Ectodermal cell (in vitro differentiated cells): ENCODE measurements around the gene GALNT17.

Source experiments
- H3K27ac ChIP-seq: 2 replicates; pipeline ENCODE4 v1.7.0; 2013; ENCODE audit warnings: mild to moderate bottlenecking, low read depth, low read length; ENCODE audit not compliant: insufficient read depth, poor library complexity, severe bottlenecking
- H3K27me3 ChIP-seq: 2 replicates; pipeline ENCODE4 v1.7.0; 2013; ENCODE audit warnings: mild to moderate bottlenecking, low read length; ENCODE audit not compliant: insufficient read depth, control insufficient read depth, poor library complexity, severe bottlenecking
- H3K36me3 ChIP-seq: one replicate; pipeline ENCODE4 v1.7.0; 2013; ENCODE audit warnings: low read length; ENCODE audit not compliant: control insufficient read depth, insufficient read depth
- H3K4me1 ChIP-seq: one replicate; pipeline ENCODE4 v1.7.0; 2013; ENCODE audit warnings: low read length; ENCODE audit not compliant: control insufficient read depth, insufficient read depth
- H3K4me3 ChIP-seq: 2 replicates; pipeline ENCODE4 v1.7.0; 2013; ENCODE audit warnings: low read depth, low read length, control low read depth; ENCODE audit not compliant: insufficient read depth
- H3K9me3 ChIP-seq: 2 replicates; pipeline ENCODE4 v1.7.0; 2013; ENCODE audit warnings: mild to moderate bottlenecking, low read length, moderate library complexity; ENCODE audit not compliant: control insufficient read depth
- WGBS, 2 experiments: methylation state at CpG; one replicate each; pipeline ENCODE4 v1.1.7; 2013; ENCODE audit warnings: missing lambda C conversion rate in 2 of 2; 5-methylcytosine and 5-hydroxymethylcytosine counted together

Gene GALNT17

GRCh38 chr7:71363223-71363622 lies 231.3 kb downstream of the GALNT17 start:
- 90% methylated on average over 5 of the region's 5 CpGs for WGBS, 2 experiments
- H3K36me3 ChIP-seq = peaks cover 3% of the 10 kb centered on the region
- H3K4me3 ChIP-seq = no peak overlapping the region
- no peak overlapping the region for H3K27ac ChIP-seq
- peaks cover 2% of the 10 kb centered on the region for H3K4me1 ChIP-seq
- peaks cover 2% of the 10 kb centered on the region for H3K9me3 ChIP-seq
- H3K27me3 ChIP-seq = no peaks in the 10 kb centered on the region

- no peaks in the 10 kb centered on the region for H3K27me3 ChIP-seq
- H3K9me3 ChIP-seq = peaks cover 2% of the 10 kb centered on the region
- 95 to 96% methylated on average over 7 of the region's 7 CpGs for WGBS, 2 experiments
- no peak overlapping the region for H3K27ac ChIP-seq
- H3K36me3 ChIP-seq = peaks cover 3% of the 10 kb centered on the region
- no peak overlapping the region for H3K4me3 ChIP-seq
- peaks cover 2% of the 10 kb centered on the region for H3K4me1 ChIP-seq
Observed at GRCh38 chr7:71363627-71364026, 231.7 kb downstream of the GALNT17 start.

DNA sequence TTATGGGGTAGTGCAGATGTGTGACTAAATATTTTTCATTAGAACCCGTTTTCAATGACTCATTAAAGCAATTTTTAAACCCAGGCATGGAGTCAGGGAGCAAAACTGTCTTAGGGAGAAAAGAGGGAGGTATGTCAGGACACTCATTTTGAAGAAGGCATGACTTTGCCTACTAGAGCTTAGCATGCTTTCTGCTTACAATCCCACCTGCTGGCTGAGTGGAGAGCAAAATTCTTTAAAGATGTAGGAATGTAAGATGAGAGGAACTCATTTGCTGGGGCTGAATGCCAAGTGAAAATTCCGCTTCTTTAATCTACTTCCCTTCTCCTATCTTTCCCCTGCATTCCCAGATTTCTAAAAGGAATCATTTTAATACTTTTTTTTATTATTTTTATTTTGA lies 232.6 kb downstream of the GALNT17 start:
- Histone ChIP-seq H3K36me3 (peaks cover 3% of the 10 kb centered on the region), H3K27ac (no peak overlapping the region), H3K4me1 (peaks cover 2% of the 10 kb centered on the region), H3K27me3 (no peaks in the 10 kb centered on the region), H3K9me3 (peaks cover 2% of the 10 kb centered on the region), H3K4me3 (no peak overlapping the region)
- 59 to 82% methylated on average over 1 to 2 of the region's 2 CpGs for WGBS, 2 experiments

DNA sequence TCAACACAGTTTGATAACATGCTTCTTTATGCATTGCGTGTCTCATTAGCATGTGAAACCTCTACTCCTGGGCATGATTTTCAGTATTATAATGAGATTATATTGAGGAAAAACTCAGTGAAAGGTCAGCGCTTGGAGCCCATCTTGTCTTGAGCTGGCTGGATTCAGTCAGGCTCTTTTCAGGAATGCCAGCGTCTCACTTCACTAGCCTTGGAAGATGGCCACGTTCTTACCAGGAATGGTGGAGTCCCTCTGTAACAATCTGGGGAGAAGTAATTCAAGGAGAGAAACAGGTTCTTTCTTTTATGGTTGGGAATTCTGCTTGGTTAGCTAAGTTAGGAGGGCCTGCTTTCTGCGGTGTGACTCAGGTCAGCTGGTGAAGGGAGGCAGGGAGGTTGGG lies 241.0 kb downstream of the GALNT17 start:
- Histone ChIP-seq H3K27ac (no peak overlapping the region), H3K4me1 (no peaks in the 10 kb centered on the region), H3K9me3 (no peaks in the 10 kb centered on the region), H3K36me3 (no peaks in the 10 kb centered on the region), H3K4me3 (no peak overlapping the region), H3K27me3 (no peaks in the 10 kb centered on the region)
- 95 to 98% methylated on average over 5 of the region's 5 CpGs for WGBS, 2 experiments

- H3K27me3 ChIP-seq = no peaks in the 10 kb centered on the region
- H3K27ac ChIP-seq = no peak overlapping the region
- no peak overlapping the region for H3K4me3 ChIP-seq
- no peaks in the 10 kb centered on the region for H3K4me1 ChIP-seq
- no peaks in the 10 kb centered on the region for H3K36me3 ChIP-seq
- WGBS, 2 experiments = 50% methylated on average over 2 of the region's 3 CpGs; no CpG with 5 or more reads in 1 of the 2 experiments
- no peaks in the 10 kb centered on the region for H3K9me3 ChIP-seq
Observed at GRCh38 chr7:71377062-71377461, 245.1 kb downstream of the GALNT17 start.

GRCh38 chr7:71377469-71377868 lies 245.5 kb downstream of the GALNT17 start:
- Histone ChIP-seq H3K27me3 (no peaks in the 10 kb centered on the region), H3K4me3 (no peak overlapping the region), H3K9me3 (no peaks in the 10 kb centered on the region), H3K4me1 (no peaks in the 10 kb centered on the region), H3K27ac (no peak overlapping the region), H3K36me3 (no peaks in the 10 kb centered on the region)
- 89 to 94% methylated on average over 3 of the region's 3 CpGs for WGBS, 2 experiments

GRCh38 chr7:71384094-71384493 lies 252.2 kb downstream of the GALNT17 start:
- Histone ChIP-seq H3K9me3 (no peaks in the 10 kb centered on the region), H3K36me3 (no peaks in the 10 kb centered on the region), H3K27ac (no peak overlapping the region), H3K27me3 (no peaks in the 10 kb centered on the region), H3K4me3 (no peak overlapping the region), H3K4me1 (peaks cover under 1% of the 10 kb centered on the region)
- WGBS, 2 experiments = 95 to 96% methylated on average over 5 of the region's 5 CpGs

DNA sequence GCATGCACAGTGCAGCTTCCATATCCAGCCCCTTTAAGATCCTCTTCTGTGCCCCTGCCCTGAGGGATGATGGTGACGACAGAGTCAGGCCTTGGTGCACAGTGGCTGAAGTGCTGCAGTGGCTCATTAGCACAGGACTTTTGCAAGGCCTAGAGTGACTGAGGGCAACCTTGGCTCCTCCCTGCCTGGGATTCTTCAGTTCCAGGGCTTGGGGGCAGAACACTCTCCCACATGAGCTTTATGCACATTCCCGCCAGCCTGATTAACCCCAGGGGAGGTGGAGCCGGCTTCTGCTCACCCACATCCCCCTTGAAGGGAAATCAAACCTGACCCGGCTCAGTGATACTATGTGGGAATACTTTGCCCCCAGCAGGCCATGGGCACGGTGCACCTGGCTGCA lies 253.4 kb downstream of the GALNT17 start:
- no peak overlapping the region for H3K27ac ChIP-seq
- H3K9me3 ChIP-seq = no peaks in the 10 kb centered on the region
- no peaks in the 10 kb centered on the region for H3K36me3 ChIP-seq
- 87 to 90% methylated on average over 5 of the region's 5 CpGs for WGBS, 2 experiments
- peaks cover 7% of the 10 kb centered on the region for H3K4me1 ChIP-seq
- no peak overlapping the region for H3K4me3 ChIP-seq
- no peaks in the 10 kb centered on the region for H3K27me3 ChIP-seq

DNA sequence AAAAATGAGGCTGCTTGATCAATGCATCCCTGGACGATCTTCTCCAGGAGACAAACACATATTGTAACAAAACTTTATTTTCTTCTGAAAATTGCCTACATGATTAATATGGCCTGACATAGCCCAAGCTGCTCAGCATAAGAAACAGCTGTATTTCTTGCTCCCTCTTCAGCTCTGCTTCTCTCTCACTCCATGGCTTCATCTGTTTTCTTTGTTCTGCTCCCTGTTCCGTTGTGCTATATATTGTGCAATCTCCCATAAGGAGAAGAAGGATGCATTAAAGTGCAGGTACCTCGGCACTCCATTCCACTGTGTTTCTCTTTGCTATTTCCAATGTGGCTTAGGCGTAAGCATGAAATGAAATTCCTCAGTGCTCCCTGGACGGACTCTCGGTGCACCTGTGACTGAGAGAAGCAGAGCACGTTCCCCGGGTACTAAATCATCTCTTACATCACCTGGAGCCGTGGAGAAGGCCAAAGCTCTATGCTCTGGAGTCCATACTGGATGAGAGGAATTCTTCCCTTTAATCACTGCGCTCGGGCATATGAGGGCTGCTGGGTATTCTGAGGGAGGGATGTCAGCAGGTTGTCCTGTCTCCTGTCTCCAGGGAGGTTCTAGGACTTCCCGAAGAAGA lies 254.3 kb downstream of the GALNT17 start:
- WGBS, 2 experiments = 94 to 96% methylated on average over 12 of the region's 12 CpGs
- Histone ChIP-seq H3K27ac (no peak overlapping the region), H3K4me3 (no peak overlapping the region), H3K36me3 (no peaks in the 10 kb centered on the region), H3K9me3 (no peaks in the 10 kb centered on the region), H3K27me3 (no peaks in the 10 kb centered on the region), H3K4me1 (peaks cover 16% of the 10 kb centered on the region)

DNA sequence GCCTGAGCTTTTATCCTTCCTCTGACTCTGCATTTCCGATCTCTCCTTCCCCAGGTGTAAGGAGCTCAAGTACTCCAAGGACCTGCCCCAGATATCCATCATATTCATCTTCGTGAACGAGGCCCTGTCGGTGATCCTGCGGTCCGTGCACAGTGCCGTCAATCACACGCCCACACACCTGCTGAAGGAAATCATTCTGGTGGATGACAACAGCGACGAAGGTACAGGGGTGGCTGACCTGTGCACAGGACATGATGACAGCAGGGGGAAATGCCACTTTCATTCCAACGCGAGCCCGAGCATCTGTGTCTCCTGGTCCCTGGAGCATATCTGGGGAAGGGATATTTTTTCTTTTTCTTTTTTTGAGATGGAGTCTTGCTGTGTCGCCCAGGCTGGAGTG lies 256.2 kb downstream of the GALNT17 start:
- 94 to 95% methylated on average over 14 of the region's 14 CpGs for WGBS, 2 experiments
- H3K36me3 ChIP-seq = no peaks in the 10 kb centered on the region
- H3K9me3 ChIP-seq = no peaks in the 10 kb centered on the region
- no peak overlapping the region for H3K4me3 ChIP-seq
- peaks cover 16% of the 10 kb centered on the region for H3K4me1 ChIP-seq
- H3K27me3 ChIP-seq = no peaks in the 10 kb centered on the region
- H3K27ac ChIP-seq = no peak overlapping the region

- no peak overlapping the region for H3K4me3 ChIP-seq
- peaks cover 16% of the 10 kb centered on the region for H3K4me1 ChIP-seq
- H3K9me3 ChIP-seq = no peaks in the 10 kb centered on the region
- 30 to 50% methylated on average over 7 of the region's 7 CpGs for WGBS, 2 experiments
- no peaks in the 10 kb centered on the region for H3K27me3 ChIP-seq
- H3K27ac ChIP-seq = peak overlapping the region; percentile 53
- H3K36me3 ChIP-seq = no peaks in the 10 kb centered on the region
Observed at GRCh38 chr7:71389976-71390375, 258.0 kb downstream of the GALNT17 start.
